ENCODE results near the gene PHF2.

DNA sequence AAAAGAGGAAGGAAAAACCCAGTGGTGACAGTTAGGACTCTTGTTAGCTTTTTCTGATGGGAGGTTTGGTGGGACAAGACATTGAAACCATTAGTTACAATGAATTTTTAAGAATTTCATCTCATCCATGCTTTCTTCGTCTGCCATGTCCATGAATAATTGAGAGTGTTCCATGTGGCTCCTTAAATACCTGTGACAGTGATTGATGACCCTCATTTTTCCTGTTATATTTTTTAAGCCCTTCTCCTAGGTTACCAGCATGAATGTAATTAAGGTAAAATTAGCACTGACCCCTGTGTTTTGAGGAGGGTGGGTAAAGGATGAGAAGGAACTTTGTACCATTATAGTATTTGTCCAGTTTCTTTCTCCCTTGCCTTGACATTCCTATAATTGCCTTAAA lies 23.5 kb upstream of the PHF2 start:
- TF ChIP-seq, protein P1, sequence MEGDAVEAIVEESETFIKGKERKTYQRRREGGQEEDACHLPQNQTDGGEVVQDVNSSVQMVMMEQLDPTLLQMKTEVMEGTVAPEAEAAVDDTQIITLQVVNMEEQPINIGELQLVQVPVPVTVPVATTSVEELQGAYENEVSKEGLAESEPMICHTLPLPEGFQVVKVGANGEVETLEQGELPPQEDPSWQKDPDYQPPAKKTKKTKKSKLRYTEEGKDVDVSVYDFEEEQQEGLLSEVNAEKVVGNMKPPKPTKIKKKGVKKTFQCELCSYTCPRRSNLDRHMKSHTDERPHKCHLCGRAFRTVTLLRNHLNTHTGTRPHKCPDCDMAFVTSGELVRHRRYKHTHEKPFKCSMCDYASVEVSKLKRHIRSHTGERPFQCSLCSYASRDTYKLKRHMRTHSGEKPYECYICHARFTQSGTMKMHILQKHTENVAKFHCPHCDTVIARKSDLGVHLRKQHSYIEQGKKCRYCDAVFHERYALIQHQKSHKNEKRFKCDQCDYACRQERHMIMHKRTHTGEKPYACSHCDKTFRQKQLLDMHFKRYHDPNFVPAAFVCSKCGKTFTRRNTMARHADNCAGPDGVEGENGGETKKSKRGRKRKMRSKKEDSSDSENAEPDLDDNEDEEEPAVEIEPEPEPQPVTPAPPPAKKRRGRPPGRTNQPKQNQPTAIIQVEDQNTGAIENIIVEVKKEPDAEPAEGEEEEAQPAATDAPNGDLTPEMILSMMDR (IDR thresholded peaks at IDR 0.05; ENCODE audit: insufficient read depth, low read length, poor library complexity, severe bottlenecking): no peak
- no peak for TF ChIP-seq EZH2phosphoT487 (conservative IDR thresholded peaks at IDR 0.05; ENCODE audit: low read length)

Data from SU-DHL-6 (cell line).